ENCODE measurements around the gene ACVRL1.

The ACVRL1 gene

GRCh38 chr12:51898506-51898905 lies 8.8 kb upstream of the ACVRL1 start:
- TF ChIP-seq OSR1 (CRISPR knock-in tag; IDR thresholded peaks at IDR 0.05) (no peak), ZNF8 (CRISPR knock-in tag; IDR thresholded peaks at IDR 0.05) (no peak), PATZ1 (CRISPR knock-in tag; IDR thresholded peaks at IDR 0.05; ENCODE audit: borderline replicate concordance) (no peak), CREB5 (CRISPR knock-in tag; IDR thresholded peaks at IDR 0.05; ENCODE audit: low read depth) (no peak), BACH2 (CRISPR knock-in tag; IDR thresholded peaks at IDR 0.05; ENCODE audit: borderline replicate concordance) (no peak), ESRRG (CRISPR knock-in tag; IDR thresholded peaks at IDR 0.05) (no peak), ZFP3 (CRISPR knock-in tag; IDR thresholded peaks at IDR 0.05) (no peak), RARB (CRISPR knock-in tag; IDR thresholded peaks at IDR 0.05) (no peak), GLIS3 (CRISPR knock-in tag; IDR thresholded peaks at IDR 0.05) (no peak), TOX (CRISPR knock-in tag; IDR thresholded peaks at IDR 0.05; ENCODE audit: borderline replicate concordance) (no peak)
- no peak for ATAC-seq

- ATAC-seq, result no peak
- no peak for TF ChIP-seq ZFP30 (CRISPR knock-in tag; IDR thresholded peaks at IDR 0.05)
These were observed 8.4 kb upstream of the ACVRL1 start for GRCh38 chr12:51898937-51899336.

- no peak for TF ChIP-seq GLIS3 (CRISPR knock-in tag; IDR thresholded peaks at IDR 0.05)
- no peak for TF ChIP-seq ESRRG (CRISPR knock-in tag; IDR thresholded peaks at IDR 0.05)
- no peak for TF ChIP-seq ARNTL (CRISPR knock-in tag; IDR thresholded peaks at IDR 0.05; ENCODE audit: borderline replicate concordance, low read depth)
- no peak for TF ChIP-seq ZNF70 (CRISPR knock-in tag; IDR thresholded peaks at IDR 0.05)
- TF ChIP-seq BACH2 (CRISPR knock-in tag; IDR thresholded peaks at IDR 0.05; ENCODE audit: borderline replicate concordance), result no peak
- TF ChIP-seq CSRNP3 (CRISPR knock-in tag; IDR thresholded peaks at IDR 0.05), result no peak
- TF ChIP-seq TOX (CRISPR knock-in tag; IDR thresholded peaks at IDR 0.05; ENCODE audit: borderline replicate concordance), result no peak
- TF ChIP-seq ZC3H10 (CRISPR knock-in tag; IDR thresholded peaks at IDR 0.05), result no peak
- TF ChIP-seq ZNF565 (CRISPR knock-in tag; conservative IDR thresholded peaks at IDR 0.05; ENCODE audit: low read depth), result no peak
- TF ChIP-seq CREB5 (CRISPR knock-in tag; IDR thresholded peaks at IDR 0.05; ENCODE audit: low read depth), result no peak
- no peak for TF ChIP-seq CSDC2 (CRISPR knock-in tag; IDR thresholded peaks at IDR 0.05)
- no peak for TF ChIP-seq PPARA (CRISPR knock-in tag; IDR thresholded peaks at IDR 0.05; ENCODE audit: borderline replicate concordance)
- no peak for TF ChIP-seq ZFP30 (CRISPR knock-in tag; IDR thresholded peaks at IDR 0.05)
- TF ChIP-seq RARB (CRISPR knock-in tag; IDR thresholded peaks at IDR 0.05), result no peak
- TF ChIP-seq PATZ1 (CRISPR knock-in tag; IDR thresholded peaks at IDR 0.05; ENCODE audit: borderline replicate concordance), result no peak
- no peak for TF ChIP-seq TSHZ2 (CRISPR knock-in tag; IDR thresholded peaks at IDR 0.05)
- ATAC-seq, result no peak
These were observed 6.9 kb upstream of the ACVRL1 start for GRCh38 chr12:51900323-51900889.
